ENCODE data around the gene OPCML. TPM values are rescaled to one million over a fixed set of nuclear protein-coding genes. Genes with fewer than 3 reads are reported as not detected.

The OPCML gene
- total RNA-seq, 1 experiment from 2014 or later = 0.94 TPM

DNA sequence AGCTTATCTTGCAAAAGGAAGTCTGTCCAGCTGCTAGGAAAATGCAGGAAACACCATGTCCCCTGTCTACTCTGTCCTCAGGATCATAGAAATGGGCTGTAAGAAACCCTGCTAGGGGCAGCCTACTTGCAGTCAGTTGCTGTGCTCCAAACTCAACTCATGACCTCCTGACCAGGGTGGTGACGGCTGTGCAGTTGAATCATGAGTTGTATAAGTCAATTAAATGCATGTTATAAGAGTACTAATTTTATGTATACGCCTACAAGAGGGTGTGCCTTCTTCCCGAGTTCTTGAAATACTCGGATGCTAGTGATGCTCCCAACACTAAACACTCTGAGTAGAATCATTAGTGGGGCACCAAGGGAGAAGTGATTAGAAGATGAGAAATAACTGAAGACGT is 776.4 kb downstream of the OPCML start:
- Histone ChIP-seq H3K79me1 (ENCODE audit: insufficient read depth, low read depth, low read length, poor library complexity, severe bottlenecking) (no peaks in the 10 kb centered on the region), H3K4me2 (ENCODE audit: insufficient read depth, insufficient read length, low read length) (no peak overlapping the region), H3K18ac (ENCODE audit: insufficient read length, low read depth, low read length) (no peak overlapping the region), H2BK120ac (ENCODE audit: low read depth, low read length, poor library complexity, severe bottlenecking) (no peak overlapping the region), H2BK5ac (ENCODE audit: insufficient read length, low read length) (no peak overlapping the region), H3K14ac (ENCODE audit: insufficient read depth, low read length) (no peak overlapping the region), H2BK12ac (ENCODE audit: insufficient read length, low read depth, low read length) (no peak overlapping the region), H3T11ph (ENCODE audit: low read length) (no peak overlapping the region), H3K23ac (ENCODE audit: insufficient read length, low read depth, low read length) (no peak overlapping the region), H3K9ac (ENCODE audit: extremely low read depth, insufficient read length, low read length) (no peak overlapping the region), H4K20me1 (ENCODE audit: control insufficient read depth, insufficient read depth, insufficient read length) (no peaks in the 10 kb centered on the region), H2BK15ac (ENCODE audit: low read depth, low read length) (no peak overlapping the region), H3K79me2 (ENCODE audit: insufficient read depth, low read length) (no peaks in the 10 kb centered on the region), H3K23me2 (ENCODE audit: insufficient read length, low read depth, low read length, poor library complexity, severe bottlenecking) (no peaks in the 10 kb centered on the region), H2AFZ (ENCODE audit: low read length) (no peak overlapping the region), H3K9me3 (ENCODE audit: control insufficient read depth, low read depth, low read length) (no peaks in the 10 kb centered on the region), H3K4me1 (ENCODE audit: insufficient read depth, low read length) (peaks cover 3% of the 10 kb centered on the region; the same call in 1 of the 2 replicates), H2AK5ac (ENCODE audit: insufficient read length, low read length) (no peak overlapping the region), H3K4ac (ENCODE audit: low read depth, low read length) (no peak overlapping the region), H4K5ac (ENCODE audit: insufficient read length, low read depth, low read length) (no peak overlapping the region), H2BK20ac (ENCODE audit: low read depth, low read length, poor library complexity, severe bottlenecking) (no peak overlapping the region), H3K27me3 (ENCODE audit: insufficient read depth, low read length) (no peaks in the 10 kb centered on the region), H4K8ac (replicated peaks; ENCODE audit: insufficient read length, low read depth, low read length) (no peak overlapping the region), H3K56ac (ENCODE audit: insufficient read length, low read depth, low read length) (no peak overlapping the region), H4K91ac (ENCODE audit: insufficient read length, low read depth, low read length) (no peak overlapping the region), H3K27ac (ENCODE audit: insufficient read length, low read depth, low read length) (no peak overlapping the region)
- peaks cover 11 to 25% of the 10 kb centered on the region in 2 experiments; a peak in 4 of 5 replicates for H3K9me3 Mint-ChIP-seq
- DNase-seq = no peak
- H3K36me3 Mint-ChIP-seq (ENCODE audit: insufficient read depth in 1 of 3, low read depth in 3 of 3) = peaks cover 6 to 25% (median 9%) of the 10 kb centered on the region in 3 experiments; a peak in 6 of 7 replicates
- H3K27ac Mint-ChIP-seq = peak overlapping the region in 1 of 3 experiments; percentile 90; a peak in 2 of 7 replicates
- H3K27me3 Mint-ChIP-seq (ENCODE audit: low read depth) = peaks cover 2% of the 10 kb centered on the region
- TF ChIP-seq, protein P1, sequence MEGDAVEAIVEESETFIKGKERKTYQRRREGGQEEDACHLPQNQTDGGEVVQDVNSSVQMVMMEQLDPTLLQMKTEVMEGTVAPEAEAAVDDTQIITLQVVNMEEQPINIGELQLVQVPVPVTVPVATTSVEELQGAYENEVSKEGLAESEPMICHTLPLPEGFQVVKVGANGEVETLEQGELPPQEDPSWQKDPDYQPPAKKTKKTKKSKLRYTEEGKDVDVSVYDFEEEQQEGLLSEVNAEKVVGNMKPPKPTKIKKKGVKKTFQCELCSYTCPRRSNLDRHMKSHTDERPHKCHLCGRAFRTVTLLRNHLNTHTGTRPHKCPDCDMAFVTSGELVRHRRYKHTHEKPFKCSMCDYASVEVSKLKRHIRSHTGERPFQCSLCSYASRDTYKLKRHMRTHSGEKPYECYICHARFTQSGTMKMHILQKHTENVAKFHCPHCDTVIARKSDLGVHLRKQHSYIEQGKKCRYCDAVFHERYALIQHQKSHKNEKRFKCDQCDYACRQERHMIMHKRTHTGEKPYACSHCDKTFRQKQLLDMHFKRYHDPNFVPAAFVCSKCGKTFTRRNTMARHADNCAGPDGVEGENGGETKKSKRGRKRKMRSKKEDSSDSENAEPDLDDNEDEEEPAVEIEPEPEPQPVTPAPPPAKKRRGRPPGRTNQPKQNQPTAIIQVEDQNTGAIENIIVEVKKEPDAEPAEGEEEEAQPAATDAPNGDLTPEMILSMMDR (conservative IDR thresholded peaks at IDR 0.05) = no peak
- H3K4me1 Mint-ChIP-seq = peaks cover 15 to 22% of the 10 kb centered on the region in 2 experiments
- no CpG with 5 or more reads among the region's 5 CpGs for WGBS (ENCODE audit: extremely low coverage, insufficient read length, low lambda C conversion rate)
- no peak overlapping the region for H3K4me3 Mint-ChIP-seq

Measured in H9 (cell line).